Smooth muscle cell (in vitro differentiated cells): ENCODE measurements around the gene SPP1. TPM values are rescaled to one million over a fixed set of nuclear protein-coding genes. Genes with fewer than 3 reads are reported as not detected.

Experiments used
- DNase-seq: peaks from one replicate; lab custom pipeline; 2025; ENCODE audit not compliant: unreplicated experiment; lab: John Stamatoyannopoulos, UW
- H2AFZ ChIP-seq: fragments of 200-600 bp; sonication (generic); 2 replicates; pipeline ENCODE4 v1.6.0; 2016; ENCODE audit warnings: antibody characterized with exemption, low read depth, mild to moderate bottlenecking
- H3F3A ChIP-seq: fragments of 200-600 bp; sonication (generic); 2 replicates; pipeline ENCODE4 v1.6.0; 2017; ENCODE audit warnings: antibody characterized with exemption, low read depth
- H3K27ac ChIP-seq: fragments of 200-600 bp; sonication (generic); 2 replicates; pipeline ENCODE4 v1.5.1; 2016; ENCODE audit warnings: low read depth, mild to moderate bottlenecking
- H3K27me3 ChIP-seq: fragments of 200-600 bp; sonication (generic); 2 replicates; pipeline ENCODE4 v1.6.1; 2016; ENCODE audit warnings: low read depth, mild to moderate bottlenecking
- H3K36me3 ChIP-seq: fragments of 200-600 bp; sonication (generic); 2 replicates; pipeline ENCODE4 v1.5.1; 2016; ENCODE audit warnings: low read depth
- H3K4me1 ChIP-seq: fragments of 200-600 bp; sonication (generic); 2 replicates; pipeline ENCODE4 v1.5.1; 2016; ENCODE audit warnings: low read depth
- H3K4me2 ChIP-seq: fragments of 200-600 bp; sonication (generic); 2 replicates; pipeline ENCODE4 v1.6.0; 2016; ENCODE audit warnings: mild to moderate bottlenecking
- H3K4me3 ChIP-seq: fragments of 200-600 bp; sonication (generic); 2 replicates; pipeline ENCODE4 v1.5.1; 2016; ENCODE audit warnings: mild to moderate bottlenecking
- H3K79me2 ChIP-seq: fragments of 200-600 bp; sonication (generic); 2 replicates; pipeline ENCODE4 v1.6.0; 2016; ENCODE audit warnings: low read depth, mild to moderate bottlenecking
- H3K9ac ChIP-seq: fragments of 200-600 bp; sonication (generic); 2 replicates; pipeline ENCODE4 v1.6.0; 2016; ENCODE audit warnings: low read depth
- H3K9me3 ChIP-seq: fragments of 200-600 bp; sonication (generic); replicated peaks from 2 replicates; pipeline ENCODE4 v1.5.1; 2016; ENCODE audit warnings: low read depth
- H4K20me1 ChIP-seq: fragments of 200-600 bp; sonication (generic); 2 replicates; pipeline ENCODE4 v1.6.0; 2016; ENCODE audit warnings: low read depth
- WGBS: methylation state at CpG from one replicate; pipeline ENCODE4 v1.1.7; 2016; ENCODE audit warnings: low lambda C conversion rate; 5-methylcytosine and 5-hydroxymethylcytosine counted together
- polyA plus RNA-seq: library from polyadenylated mRNA; unstranded; fragments of >200 nt; fragmentation: Nextera tagmentation; extraction: Ambion mirVana; gene quantifications from 2 replicates; pipeline ENCODE4 v1.2.1, GENCODE V29; 2016
- total RNA-seq: library from RNA; depleted of rRNA; stranded (reverse); fragments of >200 nt; gene quantifications from 2 replicates; pipeline ENCODE4 v1.2.3, GENCODE V29; 2014
- TF ChIP-seq, protein P1 (sequence below): fragments of 200-600 bp; sonication (generic); IDR thresholded peaks from 2 replicates; pipeline ENCODE4 v1.5.1; 2017; ENCODE audit warnings: borderline replicate concordance, mild to moderate bottlenecking, antibody characterized with exemption; ENCODE audit not compliant: insufficient read depth, poor library complexity, severe bottlenecking

The SPP1 gene
- total and polyA plus RNA-seq, 2 experiments from 2014 or later: 16.2 to 37.3 TPM

DNA sequence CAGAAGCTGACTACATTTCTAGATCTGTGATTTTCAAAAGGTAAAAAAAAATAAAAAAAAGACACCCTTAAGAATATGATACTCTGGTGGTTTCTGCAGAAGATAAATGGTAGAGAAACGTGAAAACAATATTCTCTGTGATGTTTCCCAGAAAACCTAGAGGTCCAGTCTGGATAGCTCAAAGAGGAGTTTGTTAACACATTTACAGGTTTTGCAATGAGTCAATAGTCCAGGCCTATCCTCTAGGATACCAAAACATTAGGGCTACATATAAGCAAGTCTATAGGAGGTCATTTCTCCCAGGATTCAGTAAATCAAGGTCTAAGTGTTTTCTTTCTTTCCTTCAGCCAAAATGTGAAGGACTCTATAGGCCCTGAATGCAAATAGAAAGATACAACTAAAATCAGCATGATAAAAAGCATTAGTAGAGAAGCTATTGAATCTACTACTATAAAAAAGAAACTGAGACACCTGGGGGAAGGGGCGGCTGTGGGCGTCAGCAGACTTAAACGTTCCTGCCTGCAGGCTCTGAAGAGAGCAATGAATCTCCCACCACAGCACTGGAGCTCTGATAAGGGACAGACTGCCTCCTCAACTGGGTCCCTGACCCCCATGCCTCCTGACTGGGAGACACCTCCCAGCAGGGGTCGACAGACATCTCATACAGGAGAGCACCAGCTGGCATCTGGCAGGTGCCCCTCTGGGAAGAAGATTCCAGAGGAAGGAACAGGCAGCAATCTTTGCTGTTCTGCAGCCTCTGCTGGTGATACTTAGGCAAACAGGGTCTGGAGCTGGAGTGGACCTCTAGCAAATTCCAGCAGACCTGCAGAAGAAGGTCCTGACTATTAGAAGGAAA, 33.7 kb upstream of the SPP1 start:
- Histone ChIP-seq H3K36me3 (no peaks in the 10 kb centered on the region), H3F3A (no peaks in the 10 kb centered on the region), H3K9ac (no peak overlapping the region), H4K20me1 (no peaks in the 10 kb centered on the region), H3K4me3 (no peak overlapping the region), H3K4me1 (no peaks in the 10 kb centered on the region), H3K4me2 (no peak overlapping the region), H3K9me3 (no peaks in the 10 kb centered on the region), H3K79me2 (no peaks in the 10 kb centered on the region), H3K27ac (no peak overlapping the region), H3K27me3 (no peaks in the 10 kb centered on the region), H2AFZ (no peak overlapping the region)
- DNase-seq: no peak
- TF ChIP-seq, protein P1, sequence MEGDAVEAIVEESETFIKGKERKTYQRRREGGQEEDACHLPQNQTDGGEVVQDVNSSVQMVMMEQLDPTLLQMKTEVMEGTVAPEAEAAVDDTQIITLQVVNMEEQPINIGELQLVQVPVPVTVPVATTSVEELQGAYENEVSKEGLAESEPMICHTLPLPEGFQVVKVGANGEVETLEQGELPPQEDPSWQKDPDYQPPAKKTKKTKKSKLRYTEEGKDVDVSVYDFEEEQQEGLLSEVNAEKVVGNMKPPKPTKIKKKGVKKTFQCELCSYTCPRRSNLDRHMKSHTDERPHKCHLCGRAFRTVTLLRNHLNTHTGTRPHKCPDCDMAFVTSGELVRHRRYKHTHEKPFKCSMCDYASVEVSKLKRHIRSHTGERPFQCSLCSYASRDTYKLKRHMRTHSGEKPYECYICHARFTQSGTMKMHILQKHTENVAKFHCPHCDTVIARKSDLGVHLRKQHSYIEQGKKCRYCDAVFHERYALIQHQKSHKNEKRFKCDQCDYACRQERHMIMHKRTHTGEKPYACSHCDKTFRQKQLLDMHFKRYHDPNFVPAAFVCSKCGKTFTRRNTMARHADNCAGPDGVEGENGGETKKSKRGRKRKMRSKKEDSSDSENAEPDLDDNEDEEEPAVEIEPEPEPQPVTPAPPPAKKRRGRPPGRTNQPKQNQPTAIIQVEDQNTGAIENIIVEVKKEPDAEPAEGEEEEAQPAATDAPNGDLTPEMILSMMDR: no peak
- 62% methylated on average over 5 of the region's 5 CpGs for WGBS

DNA sequence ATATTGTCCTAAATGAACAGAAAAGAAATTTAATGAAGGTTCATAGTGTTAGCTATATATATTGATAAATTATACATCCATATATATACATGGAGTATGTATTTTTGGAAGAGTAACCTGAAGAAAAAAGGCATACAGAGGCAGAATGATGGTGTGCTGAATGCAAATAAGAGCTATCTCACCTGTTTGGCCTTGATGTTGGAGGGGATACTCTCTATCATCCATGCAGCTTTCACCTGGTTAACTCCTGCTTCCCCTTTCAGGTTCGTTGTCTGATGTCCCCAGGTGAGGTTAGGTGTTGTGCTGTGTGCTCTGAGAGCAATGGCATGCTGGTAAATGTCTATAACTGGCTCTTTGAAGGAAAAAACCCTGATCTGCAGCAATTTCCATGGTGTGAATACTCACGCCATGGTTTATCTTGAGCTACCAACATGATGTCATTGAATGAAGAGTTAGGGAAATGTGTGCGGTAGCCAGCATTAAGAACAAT, 31.8 kb upstream of the SPP1 start:
- no peaks in the 10 kb centered on the region for H3K4me1 ChIP-seq
- H3K4me2 ChIP-seq: no peak overlapping the region
- no peak overlapping the region for H3K4me3 ChIP-seq
- H3K27me3 ChIP-seq: no peaks in the 10 kb centered on the region
- H3K9me3 ChIP-seq: no peaks in the 10 kb centered on the region
- no peak for DNase-seq
- no peaks in the 10 kb centered on the region for H4K20me1 ChIP-seq
- no peaks in the 10 kb centered on the region for H3K36me3 ChIP-seq
- H3F3A ChIP-seq: no peaks in the 10 kb centered on the region
- no peak overlapping the region for H3K9ac ChIP-seq
- no peak overlapping the region for H2AFZ ChIP-seq
- WGBS: 92% methylated on average over 3 of the region's 3 CpGs
- no peak overlapping the region for H3K27ac ChIP-seq
- H3K79me2 ChIP-seq: no peaks in the 10 kb centered on the region
- TF ChIP-seq, protein P1: no peak

GRCh38 chr4:87944967-87945366, 30.5 kb upstream of the SPP1 start:
- no peaks in the 10 kb centered on the region for H3K79me2 ChIP-seq
- no peak overlapping the region for H3K4me2 ChIP-seq
- no peaks in the 10 kb centered on the region for H3K27me3 ChIP-seq
- H4K20me1 ChIP-seq: no peaks in the 10 kb centered on the region
- TF ChIP-seq, protein P1: no peak
- H3K9ac ChIP-seq: no peak overlapping the region
- no peak overlapping the region for H2AFZ ChIP-seq
- H3K27ac ChIP-seq: no peak overlapping the region
- no peak for DNase-seq
- H3K4me3 ChIP-seq: no peak overlapping the region
- no peaks in the 10 kb centered on the region for H3K9me3 ChIP-seq
- WGBS: 99% methylated on average over 8 of the region's 8 CpGs
- no peaks in the 10 kb centered on the region for H3F3A ChIP-seq
- H3K4me1 ChIP-seq: no peaks in the 10 kb centered on the region
- H3K36me3 ChIP-seq: no peaks in the 10 kb centered on the region
